A549 (cell line): ENCODE measurements around the gene POC1A.

ENCODE experiments used
- CTCF ChIP-seq: fragments of >200 bp; sonication (Bioruptor Twin); formaldehyde crosslinking; IDR thresholded peaks from 3 replicates; pipeline ENCODE4 v1.5.1; 2016
- ESRRA ChIP-seq: fragments of 150-350 bp; IDR thresholded peaks from 2 replicates; pipeline ENCODE4 v1.6.1; 2014; ENCODE audit warnings: mild to moderate bottlenecking, low read length, borderline replicate concordance
- TF ChIP-seq, protein P1 (sequence below): fragments of 450-650 bp; IDR thresholded peaks from 2 replicates; pipeline ENCODE4 v1.6.1; 2014; ENCODE audit warnings: antibody characterized with exemption

- TF ChIP-seq, protein P1, sequence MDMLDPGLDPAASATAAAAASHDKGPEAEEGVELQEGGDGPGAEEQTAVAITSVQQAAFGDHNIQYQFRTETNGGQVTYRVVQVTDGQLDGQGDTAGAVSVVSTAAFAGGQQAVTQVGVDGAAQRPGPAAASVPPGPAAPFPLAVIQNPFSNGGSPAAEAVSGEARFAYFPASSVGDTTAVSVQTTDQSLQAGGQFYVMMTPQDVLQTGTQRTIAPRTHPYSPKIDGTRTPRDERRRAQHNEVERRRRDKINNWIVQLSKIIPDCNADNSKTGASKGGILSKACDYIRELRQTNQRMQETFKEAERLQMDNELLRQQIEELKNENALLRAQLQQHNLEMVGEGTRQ = no peak
- no peak for TF ChIP-seq ESRRA
- TF ChIP-seq CTCF = no peak
Observed at GRCh38 chr3:52031896-52032295, 122.3 kb downstream of the POC1A start.
